Effector memory CD8-positive, alpha-beta T cell (primary cell): ENCODE results near the gene HSD17B10.
"Not testable (repeated sequence)": the region's sequence is repeated elsewhere in the genome, so short reads cannot be mapped to it uniquely, and the experiment has no call there.

Source experiments
- ATAC-seq: fragments of 150-1000 bp; cut with Tn5 transposase; replicated peaks from 2 replicates; pipeline ENCODE4 v1.10.0; 2021; ENCODE audit warnings: mild to moderate bottlenecking, moderate library complexity
- DNase-seq, 3 experiments: peaks; one replicate each; pipeline ENCODE4 v3.0.0; 2021
- H3K27ac Mint-ChIP-seq, 2 donors: one replicate each; pipeline ENCODE4 v1.8.0; 2022; ENCODE audit warnings: mild to moderate bottlenecking in 2 of 2, mixed read lengths in 2 of 2, moderate library complexity in 2 of 2
- H3K27me3 Mint-ChIP-seq, 2 donors: one replicate each; pipeline ENCODE4 v1.8.0; 2022; ENCODE audit warnings: mixed read lengths in 2 of 2
- H3K36me3 Mint-ChIP-seq: one replicate; pipeline ENCODE4 v1.8.0; 2022; ENCODE audit warnings: mild to moderate bottlenecking, moderate library complexity, mixed read lengths; ENCODE audit not compliant: insufficient read depth
- H3K4me1 Mint-ChIP-seq, 2 donors: one replicate each; pipeline ENCODE4 v1.8.0; 2022; ENCODE audit warnings: low read depth in 2 of 2, mixed read lengths in 2 of 2
- H3K4me3 Mint-ChIP-seq, 2 donors: one replicate each; pipeline ENCODE4 v1.8.0; 2022; ENCODE audit warnings: mild to moderate bottlenecking in 2 of 2, mixed read lengths in 2 of 2, moderate library complexity in 2 of 2
- H3K9me3 Mint-ChIP-seq, 2 donors: one replicate each; pipeline ENCODE4 v1.8.0; 2022; ENCODE audit warnings: mixed read lengths in 2 of 2
- total RNA-seq, 9 experiments: gene quantifications; one replicate each; lab custom pipeline; 2026; lab: John Stamatoyannopoulos, UW

The HSD17B10 gene
- 20.5 to 95.5 (median 35.0) reads per million in 9 experiments for total RNA-seq

DNA sequence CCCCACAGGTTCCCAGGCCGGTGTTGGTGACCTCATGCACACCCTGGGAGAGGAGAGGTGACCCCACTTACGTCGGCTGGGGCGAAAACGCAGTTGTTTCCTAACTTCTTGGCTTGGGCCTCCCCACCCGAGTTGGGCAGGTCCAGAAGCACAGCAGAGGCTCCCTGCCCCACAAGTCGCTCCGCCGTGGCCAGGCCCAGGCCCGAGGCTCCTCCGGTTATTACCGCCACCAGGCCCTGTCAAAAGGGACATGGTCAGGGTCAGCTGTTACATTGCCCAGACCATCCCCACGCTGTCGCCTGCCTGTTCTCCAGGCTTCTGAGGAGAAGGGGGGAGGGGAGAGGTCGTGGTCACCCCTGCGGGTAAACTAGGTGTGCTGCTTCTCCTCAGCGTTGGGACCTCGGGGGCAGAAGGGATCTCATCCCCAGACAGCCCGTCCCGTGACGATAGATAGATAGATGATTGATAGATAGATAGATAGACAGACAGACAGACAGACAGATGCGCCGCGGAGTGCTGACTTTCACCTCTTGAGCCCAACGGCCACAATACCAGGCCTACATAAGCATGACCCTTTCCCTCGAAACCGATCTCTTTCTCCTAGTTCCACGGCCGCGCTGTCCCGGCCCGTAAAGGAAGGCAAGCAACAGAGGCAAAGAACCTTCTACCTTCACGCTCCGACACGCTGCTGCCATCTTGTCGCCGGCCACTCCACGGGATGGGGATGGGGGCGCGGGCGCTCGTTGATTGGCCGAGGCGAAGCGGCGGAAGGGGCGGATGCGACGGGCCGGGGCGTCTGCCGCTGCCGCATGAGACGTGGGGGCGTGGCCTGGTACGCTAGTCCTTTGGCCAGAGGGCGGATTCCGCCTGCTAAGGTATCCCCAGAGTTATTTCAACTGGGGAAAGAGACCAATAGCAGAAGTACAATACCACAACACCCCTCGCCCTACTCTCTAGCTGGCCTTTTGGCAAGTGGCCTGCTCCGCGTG lies at the start of gene HSD17B10:
HSD17B10 (minus strand) TSS at position 720 of the 989 bp plus-strand sequence; CDS start at position 695, 25 bp downstream.
- no peaks in the 10 kb centered on the region for H3K27me3 Mint-ChIP-seq
- H3K4me3 Mint-ChIP-seq, result peak within 1 kb of the TSS; percentile 85 to 93
- H3K4me1 Mint-ChIP-seq, result peaks cover 10 to 13% of the 10 kb centered on the region in 2 donors
- H3K36me3 Mint-ChIP-seq, result peaks cover 11% of the 10 kb centered on the region
- no peaks in the 10 kb centered on the region for H3K9me3 Mint-ChIP-seq
- peak; percentile 98 for ATAC-seq
- peak within 1 kb of the TSS; percentile 93 to 97 for H3K27ac Mint-ChIP-seq
- peak; percentile 76 to 79 (median 76) for DNase-seq

DNA sequence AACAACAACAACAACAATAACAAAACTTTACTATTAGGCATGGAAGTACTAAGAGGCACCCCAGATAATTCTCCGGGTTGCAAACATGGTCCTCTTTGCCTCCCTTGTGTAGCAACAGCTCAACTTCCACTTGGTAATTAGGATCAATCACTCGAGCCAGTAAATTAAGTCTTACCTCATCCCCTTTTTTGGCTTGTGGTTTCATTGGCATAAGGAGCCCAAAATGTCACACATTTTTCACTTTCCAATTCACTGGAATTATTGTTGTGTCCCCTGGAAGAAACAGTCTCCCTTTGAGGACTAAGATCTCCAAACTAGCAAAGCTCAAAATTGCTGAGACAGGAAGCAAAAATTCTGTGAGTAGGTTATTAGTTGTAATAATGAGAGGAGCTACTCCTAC lies 49.2 kb upstream of the HSD17B10 start:
- Mint-ChIP-seq H3K9me3 (no peaks in the 10 kb centered on the region), H3K27me3 (peaks cover 7 to 9% of the 10 kb centered on the region in 2 donors), H3K27ac (no peak overlapping the region), H3K36me3 (no peaks in the 10 kb centered on the region), H3K4me1 (peaks cover 0 to 5% of the 10 kb centered on the region in 2 donors), H3K4me3 (no peak overlapping the region)
- DNase-seq (no peak), ATAC-seq (no peak)

DNA sequence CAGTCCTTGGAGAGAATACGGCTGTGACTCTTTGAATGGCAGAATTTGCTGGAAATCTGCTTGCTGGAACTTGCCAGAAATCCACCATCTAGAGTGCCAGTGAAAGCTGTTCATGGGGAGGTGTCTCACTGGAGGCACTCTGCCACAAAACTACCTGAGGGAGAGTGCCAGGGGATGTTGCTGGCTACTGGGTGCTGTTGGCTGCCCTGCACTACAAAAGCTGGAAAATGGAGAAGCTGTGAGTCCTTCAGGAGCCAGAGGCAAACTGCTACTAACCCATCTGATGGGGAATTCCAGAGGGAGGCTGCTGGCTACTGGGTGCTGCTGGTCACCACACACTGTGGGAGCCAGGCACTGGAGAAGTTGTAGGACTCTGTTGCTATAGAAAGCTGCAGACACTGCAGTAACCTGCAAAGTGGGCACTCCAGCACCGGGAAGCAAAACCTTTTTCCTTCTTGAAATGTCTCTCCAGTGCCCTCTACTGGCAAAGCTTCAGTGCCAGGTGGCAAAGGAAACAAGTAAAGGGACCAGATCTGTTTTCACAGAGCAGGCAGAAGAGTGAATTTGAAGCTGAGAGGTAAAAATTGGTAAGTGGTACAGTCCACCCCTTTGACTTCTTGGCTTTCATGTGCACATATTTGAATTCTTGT lies 47.8 kb upstream of the HSD17B10 start:
- H3K27me3 Mint-ChIP-seq, result peaks cover 7 to 9% of the 10 kb centered on the region in 2 donors
- peaks cover 0 to 5% of the 10 kb centered on the region in 2 donors for H3K4me1 Mint-ChIP-seq
- peak; percentile 41 for ATAC-seq
- no peak overlapping the region for H3K27ac Mint-ChIP-seq
- peak; percentile 36 to 42 (median 41) for DNase-seq
- no peaks in the 10 kb centered on the region for H3K9me3 Mint-ChIP-seq
- H3K36me3 Mint-ChIP-seq, result no peaks in the 10 kb centered on the region
- H3K4me3 Mint-ChIP-seq, result no peak overlapping the region

DNA sequence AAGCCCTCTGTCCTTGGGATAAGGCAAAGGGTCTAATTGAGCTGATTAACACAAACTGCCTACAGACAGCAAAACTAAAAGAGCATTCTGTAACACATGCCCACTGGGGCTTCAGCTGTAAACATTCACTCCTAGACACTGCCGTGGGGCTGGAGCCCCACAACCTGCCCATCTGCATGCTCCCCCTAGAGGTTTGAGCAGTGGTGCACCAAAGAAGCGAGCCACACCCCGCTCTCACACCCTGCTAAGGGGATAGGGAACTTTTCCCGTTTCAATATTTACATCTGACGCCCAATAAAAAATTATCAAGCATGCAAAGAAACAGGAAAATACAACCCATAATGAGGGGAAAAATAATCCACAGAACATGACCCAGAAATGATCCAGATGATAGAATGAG lies 46.9 kb upstream of the HSD17B10 start:
- Mint-ChIP-seq H3K36me3 (no peaks in the 10 kb centered on the region), H3K9me3 (no peaks in the 10 kb centered on the region), H3K4me3 (no peak overlapping the region), H3K27me3 (peaks cover 7 to 9% of the 10 kb centered on the region in 2 donors), H3K4me1 (peaks cover 0 to 5% of the 10 kb centered on the region in 2 donors), H3K27ac (no peak overlapping the region)
- DNase-seq (no peak), ATAC-seq (no peak)

DNA sequence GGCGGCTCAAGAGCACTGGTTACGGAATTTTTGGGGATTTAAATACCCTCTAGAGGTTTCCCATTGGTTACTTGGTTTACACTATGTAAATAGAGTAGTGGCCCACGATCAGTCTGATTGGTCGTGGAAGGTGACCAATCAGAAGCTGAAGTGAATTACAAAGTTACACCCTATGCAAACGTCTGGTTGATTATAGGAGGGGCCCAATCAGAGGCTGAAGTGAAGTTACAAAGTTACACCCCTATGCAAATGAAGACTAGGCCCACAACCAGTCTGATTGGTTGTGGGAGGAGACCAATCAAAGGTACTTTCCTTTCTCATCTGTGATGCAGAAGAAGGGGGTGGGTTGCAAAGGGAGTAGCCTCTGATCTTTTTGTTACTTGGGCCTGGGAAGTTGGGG lies 45.1 kb upstream of the HSD17B10 start:
- Mint-ChIP-seq H3K9me3 (no peaks in the 10 kb centered on the region), H3K27ac (no peak overlapping the region), H3K36me3 (no peaks in the 10 kb centered on the region), H3K4me1 (peaks cover 0 to 5% of the 10 kb centered on the region in 2 donors), H3K27me3 (peaks cover 7 to 15% of the 10 kb centered on the region in 2 donors), H3K4me3 (no peak overlapping the region)
- DNase-seq (no peak), ATAC-seq (no peak)

DNA sequence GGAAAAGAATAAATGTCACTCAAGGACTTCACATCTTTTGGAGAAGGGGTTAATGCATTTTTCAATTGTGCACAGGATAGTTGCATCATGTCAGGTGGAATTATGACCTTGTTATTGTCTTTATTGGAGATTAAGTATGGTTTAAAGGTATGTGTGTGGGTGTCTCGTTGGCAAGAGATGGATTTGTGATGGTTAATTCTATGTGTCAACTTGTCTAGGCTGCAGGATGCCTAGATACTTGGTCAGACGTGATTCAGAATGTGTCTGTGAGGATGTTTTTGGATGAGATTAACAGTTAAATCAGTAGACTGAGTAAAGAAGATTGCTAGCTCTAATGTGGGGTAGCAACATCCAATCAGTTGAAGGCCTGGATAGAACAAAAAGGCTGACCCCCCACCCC lies 42.2 kb upstream of the HSD17B10 start:
- Mint-ChIP-seq H3K36me3 (no peaks in the 10 kb centered on the region), H3K27ac (no peak overlapping the region), H3K27me3 (peaks cover 31 to 39% of the 10 kb centered on the region in 2 donors), H3K4me3 (no peak overlapping the region), H3K9me3 (no peaks in the 10 kb centered on the region), H3K4me1 (peaks cover 0 to 4% of the 10 kb centered on the region in 2 donors)
- ATAC-seq, result no peak
- DNase-seq, result no peak

DNA sequence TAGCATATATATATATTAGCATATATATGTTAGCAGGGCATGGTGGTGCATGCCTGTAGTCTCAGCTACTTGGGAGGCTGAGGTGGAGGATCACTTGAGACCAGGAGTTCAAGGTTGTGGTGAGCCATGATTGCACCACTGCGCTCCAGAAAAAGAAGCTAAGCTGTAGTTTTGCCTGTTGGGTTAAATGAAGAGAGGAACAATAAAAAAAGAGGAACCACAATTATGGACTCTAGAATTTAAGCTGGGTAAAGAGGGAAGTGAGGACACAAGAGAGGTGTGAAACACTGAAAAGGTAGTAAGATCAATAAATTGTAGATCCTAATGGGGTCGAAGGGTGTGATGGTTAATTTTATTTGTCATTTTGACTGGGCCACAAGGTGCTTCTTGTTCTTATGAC lies 40.5 kb upstream of the HSD17B10 start:
- no peak for DNase-seq
- H3K27ac Mint-ChIP-seq, result no peak overlapping the region
- H3K4me1 Mint-ChIP-seq, result no peaks in the 10 kb centered on the region
- H3K9me3 Mint-ChIP-seq, result no peaks in the 10 kb centered on the region
- H3K36me3 Mint-ChIP-seq, result no peaks in the 10 kb centered on the region
- no peak overlapping the region for H3K4me3 Mint-ChIP-seq
- H3K27me3 Mint-ChIP-seq, result peaks cover 24 to 45% of the 10 kb centered on the region in 2 donors
- ATAC-seq, result no peak

DNA sequence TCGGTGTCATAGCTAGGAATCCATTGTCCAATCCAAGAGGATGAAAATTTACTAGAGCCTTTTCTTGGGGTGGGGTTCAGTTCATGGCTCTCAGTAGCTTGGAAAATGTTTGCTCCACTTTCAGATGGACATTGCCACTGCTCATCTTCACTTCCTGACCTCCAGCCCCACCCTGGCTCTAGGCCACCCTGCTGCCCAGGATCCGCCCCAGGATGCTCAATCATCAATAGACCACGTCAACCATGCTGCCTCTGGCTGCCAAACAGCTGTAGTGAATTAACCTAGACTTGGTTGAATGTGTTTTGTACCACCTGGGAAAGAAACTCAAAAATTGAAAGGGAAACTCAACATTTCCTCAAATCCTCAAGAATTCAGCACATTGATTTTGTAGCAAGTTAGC lies 37.2 kb upstream of the HSD17B10 start:
- no peaks in the 10 kb centered on the region for H3K36me3 Mint-ChIP-seq
- no peak overlapping the region for H3K4me3 Mint-ChIP-seq
- DNase-seq, result no peak
- no peaks in the 10 kb centered on the region for H3K4me1 Mint-ChIP-seq
- no peak overlapping the region for H3K27ac Mint-ChIP-seq
- H3K27me3 Mint-ChIP-seq, result peaks cover 24 to 53% of the 10 kb centered on the region in 2 donors
- ATAC-seq, result no peak
- H3K9me3 Mint-ChIP-seq, result no peaks in the 10 kb centered on the region

DNA sequence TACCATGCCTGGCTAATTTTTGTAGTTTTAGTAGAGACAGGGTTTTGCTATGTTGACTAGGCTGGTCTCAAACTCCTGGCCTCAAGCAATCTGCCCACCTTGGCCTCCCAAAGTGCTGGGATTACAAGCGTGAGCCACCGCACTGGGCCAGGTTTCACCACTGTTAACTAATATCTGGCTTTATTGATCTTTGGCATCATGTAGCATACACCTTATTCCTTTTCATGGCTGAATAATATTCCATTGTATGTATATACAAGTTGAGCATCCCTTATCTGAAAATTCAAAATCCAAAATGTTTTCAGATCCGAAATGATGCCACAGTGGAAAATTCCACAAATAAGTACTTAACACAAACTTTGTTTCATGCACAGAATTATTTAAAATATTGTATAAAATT lies 34.5 kb upstream of the HSD17B10 start:
- not testable (repeated sequence) for H3K36me3 Mint-ChIP-seq

DNA sequence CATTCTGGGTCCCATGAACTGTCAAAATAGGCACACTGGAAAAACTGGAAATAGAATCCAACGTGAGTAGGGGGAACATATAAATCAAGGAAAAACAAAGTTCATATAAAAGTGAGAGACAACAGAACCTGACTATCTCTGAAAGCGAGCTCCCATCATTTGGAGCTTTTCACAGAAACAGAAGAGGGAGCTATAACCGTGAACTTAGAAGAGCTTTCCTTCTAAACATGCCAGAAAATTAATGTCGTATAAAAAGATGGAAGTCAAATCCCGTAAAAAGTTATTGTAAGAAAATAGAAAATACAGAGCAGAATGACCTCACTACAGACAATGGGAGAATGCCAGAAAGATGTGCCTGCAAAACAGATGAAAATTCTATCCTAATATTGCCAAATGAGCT lies 23.9 kb upstream of the HSD17B10 start:
- no peaks in the 10 kb centered on the region for H3K4me1 Mint-ChIP-seq
- H3K9me3 Mint-ChIP-seq, result no peaks in the 10 kb centered on the region
- no peak overlapping the region for H3K4me3 Mint-ChIP-seq
- peaks cover 16 to 24% of the 10 kb centered on the region in 2 donors for H3K27me3 Mint-ChIP-seq
- H3K27ac Mint-ChIP-seq, result no peak overlapping the region
- no peaks in the 10 kb centered on the region for H3K36me3 Mint-ChIP-seq
- ATAC-seq (no peak), DNase-seq (no peak)

More for the DNA sequence above, 34.5 kb upstream of the HSD17B10 start:
- not testable (repeated sequence) for DNase-seq, ATAC-seq, H3K4me3 Mint-ChIP-seq, H3K27ac Mint-ChIP-seq, H3K4me1 Mint-ChIP-seq, H3K9me3 Mint-ChIP-seq
- H3K27me3 Mint-ChIP-seq, result peaks cover 19 to 42% of the 10 kb centered on the region in 2 donors

DNA sequence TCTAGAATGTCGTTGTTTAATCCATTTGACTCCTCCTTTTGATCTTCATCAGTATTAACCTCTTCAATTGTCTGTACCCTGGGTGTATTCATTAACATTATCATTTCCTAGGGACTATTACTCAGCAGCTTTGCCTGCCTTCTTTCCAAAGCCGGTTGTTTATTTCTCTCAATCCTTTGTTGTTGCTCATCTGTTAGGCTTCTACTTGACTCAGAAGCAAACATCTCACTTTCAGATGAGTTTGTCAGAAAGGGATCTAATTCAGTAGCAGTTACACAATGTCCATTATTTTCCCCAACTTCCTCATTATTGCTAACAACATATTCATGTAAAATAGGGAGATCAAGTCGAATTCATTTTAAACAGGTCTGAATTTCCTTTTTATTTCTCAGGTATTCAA lies 22.1 kb upstream of the HSD17B10 start:
- H3K27ac Mint-ChIP-seq, result no peak overlapping the region
- peaks cover 13 to 24% of the 10 kb centered on the region in 2 donors for H3K27me3 Mint-ChIP-seq
- ATAC-seq (no peak), DNase-seq (no peak)
- H3K36me3 Mint-ChIP-seq, result no peaks in the 10 kb centered on the region
- H3K9me3 Mint-ChIP-seq, result no peaks in the 10 kb centered on the region
- H3K4me1 Mint-ChIP-seq, result no peaks in the 10 kb centered on the region
- H3K4me3 Mint-ChIP-seq, result no peak overlapping the region

DNA sequence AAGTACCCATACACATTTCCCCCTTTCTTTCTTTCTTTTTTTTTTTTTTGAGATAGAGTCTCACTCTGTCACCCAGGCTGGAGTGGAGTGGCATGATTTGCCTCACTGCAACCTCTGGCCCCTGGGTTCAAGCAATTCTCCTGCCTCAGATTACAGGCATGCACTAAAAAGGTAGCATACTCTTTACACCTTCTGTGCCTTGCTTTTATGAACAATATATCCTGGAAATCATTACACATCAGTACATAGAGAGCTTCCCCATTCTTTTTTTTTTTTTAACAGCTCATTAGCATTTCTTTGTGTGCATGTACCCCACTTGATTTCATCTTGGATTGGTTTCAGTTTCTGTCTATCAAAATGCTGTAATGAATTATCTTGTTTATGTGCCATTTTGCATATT lies 18.6 kb upstream of the HSD17B10 start:
- Mint-ChIP-seq H3K4me1 (no peaks in the 10 kb centered on the region), H3K4me3 (no peak overlapping the region), H3K36me3 (no peaks in the 10 kb centered on the region), H3K27ac (no peak overlapping the region), H3K9me3 (no peaks in the 10 kb centered on the region), H3K27me3 (peaks cover 13 to 16% of the 10 kb centered on the region in 2 donors)
- no peak for ATAC-seq
- no peak for DNase-seq

DNA sequence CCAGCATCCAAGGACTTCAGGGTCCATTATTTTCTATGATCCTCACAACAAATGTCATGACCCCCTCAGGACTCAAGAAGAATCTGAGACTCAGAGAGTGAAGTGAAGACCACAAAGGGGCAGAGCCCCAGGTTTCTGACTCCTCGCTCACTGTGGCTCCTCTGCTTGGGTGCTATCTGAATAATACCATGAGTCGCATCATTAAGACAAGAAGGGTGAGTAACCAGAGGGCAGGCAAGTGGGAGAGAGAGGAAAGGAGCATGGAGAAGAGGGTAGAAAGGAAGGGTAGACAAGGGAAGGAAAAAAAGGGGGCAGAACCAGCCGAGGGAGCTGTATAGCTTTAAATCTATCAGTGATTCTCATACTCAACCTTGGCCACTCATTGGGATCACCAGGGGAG lies 15.5 kb upstream of the HSD17B10 start:
- Mint-ChIP-seq H3K4me1 (no peaks in the 10 kb centered on the region), H3K27me3 (no peaks in the 10 kb centered on the region), H3K36me3 (peaks cover 3% of the 10 kb centered on the region), H3K9me3 (no peaks in the 10 kb centered on the region), H3K27ac (no peak overlapping the region), H3K4me3 (no peak overlapping the region)
- ATAC-seq (no peak), DNase-seq (no peak)
